Cortex of kidney (tissue), 1 donor: ENCODE measurements around the gene CTNND1.
"Not testable (repeated sequence)": the region's sequence is repeated elsewhere in the genome, so short reads cannot be mapped to it uniquely, and the experiment has no call there.

ENCODE experiments used
- DNase-seq: peaks from one replicate; lab custom pipeline; 2025; lab: John Stamatoyannopoulos, UW

Gene CTNND1

DNA sequence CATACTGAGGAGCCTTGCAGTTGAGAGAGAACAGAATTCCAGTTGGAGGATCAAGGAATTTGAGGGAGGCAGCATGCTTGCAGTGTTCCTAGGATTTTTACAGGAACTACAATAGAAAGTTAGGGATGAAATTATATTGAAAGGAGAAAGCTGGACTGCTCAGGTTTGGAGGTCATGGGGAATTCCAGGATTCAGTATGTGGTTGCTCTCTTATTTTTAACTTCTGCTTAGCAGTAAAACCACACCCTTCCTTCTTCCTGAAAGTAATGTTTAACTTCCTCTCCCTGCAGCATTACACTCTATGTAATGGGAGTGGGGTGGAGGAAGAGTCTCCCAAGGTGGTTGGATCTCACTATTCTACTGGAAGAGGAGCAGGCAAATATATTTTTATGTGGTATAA lies 31.3 kb downstream of the CTNND1 start:
- DNase-seq, result no peak

DNA sequence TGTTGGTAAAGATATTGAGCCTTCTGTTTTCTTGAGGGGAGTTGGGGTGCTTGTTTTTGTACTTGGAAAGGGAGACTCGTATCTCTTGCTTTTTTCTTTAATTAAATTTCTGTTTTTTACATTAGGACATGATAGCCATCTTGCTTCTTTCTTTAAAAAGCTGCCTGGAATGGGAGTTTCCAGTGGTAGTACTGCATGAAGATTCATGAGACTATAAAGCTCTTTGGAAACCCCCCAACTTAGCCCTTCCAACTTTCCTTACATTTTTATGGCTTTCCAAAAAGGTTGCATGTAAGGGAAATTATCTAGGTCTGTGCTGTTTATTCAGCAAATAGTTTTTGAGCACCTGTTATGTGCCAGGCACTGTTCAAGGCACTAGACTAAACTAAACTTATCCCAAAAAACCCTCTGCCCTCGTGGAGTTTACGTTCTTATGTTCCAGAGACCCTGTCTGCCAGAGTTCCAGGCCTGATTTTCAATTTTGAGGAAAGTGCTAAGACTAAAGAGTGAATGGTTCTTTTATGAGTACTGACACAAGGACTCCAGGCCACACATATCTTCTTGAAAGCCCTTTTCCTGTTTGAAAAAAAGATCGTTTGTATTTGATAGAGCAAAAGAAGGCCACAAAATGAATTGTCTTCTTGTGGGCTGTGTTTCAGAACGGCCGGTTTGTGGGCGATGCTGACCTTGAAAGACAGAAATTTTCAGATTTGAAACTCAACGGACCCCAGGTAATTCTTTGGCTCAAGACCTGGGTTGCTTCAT lies 31.9 kb downstream of the CTNND1 start:
- DNase-seq, result no peak

DNA sequence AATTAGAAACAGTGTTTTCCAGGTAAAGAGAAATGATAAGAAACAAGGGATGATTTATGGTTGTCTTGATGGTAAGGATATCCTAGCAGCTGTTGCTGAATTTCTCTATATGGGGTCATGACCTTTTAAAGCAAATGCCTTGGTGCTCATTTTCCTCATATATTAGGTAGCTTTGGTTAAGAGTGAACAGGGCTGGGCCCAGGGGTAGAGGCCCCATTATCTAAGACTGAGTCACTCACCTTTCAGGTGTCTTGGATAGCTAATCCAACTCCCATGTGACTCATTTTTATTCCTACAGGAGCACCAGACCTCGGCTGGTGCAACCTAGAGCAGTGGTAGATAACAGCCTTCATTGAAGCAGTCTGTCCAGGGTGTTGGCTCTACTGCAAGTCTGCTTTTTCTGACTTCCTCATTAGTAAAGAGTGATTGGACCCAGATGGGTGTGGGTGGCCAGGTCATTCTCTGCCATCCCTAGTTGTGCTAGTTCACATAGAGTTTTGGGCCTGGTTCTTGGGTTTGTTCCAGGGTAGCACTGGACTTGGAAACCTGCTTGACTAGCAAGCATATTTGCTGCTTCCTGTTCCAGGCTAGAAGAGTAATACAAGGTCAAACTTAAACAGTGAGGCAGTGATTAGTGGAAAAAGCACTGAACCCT lies 37.4 kb downstream of the CTNND1 start:
- DNase-seq, result no peak

DNA sequence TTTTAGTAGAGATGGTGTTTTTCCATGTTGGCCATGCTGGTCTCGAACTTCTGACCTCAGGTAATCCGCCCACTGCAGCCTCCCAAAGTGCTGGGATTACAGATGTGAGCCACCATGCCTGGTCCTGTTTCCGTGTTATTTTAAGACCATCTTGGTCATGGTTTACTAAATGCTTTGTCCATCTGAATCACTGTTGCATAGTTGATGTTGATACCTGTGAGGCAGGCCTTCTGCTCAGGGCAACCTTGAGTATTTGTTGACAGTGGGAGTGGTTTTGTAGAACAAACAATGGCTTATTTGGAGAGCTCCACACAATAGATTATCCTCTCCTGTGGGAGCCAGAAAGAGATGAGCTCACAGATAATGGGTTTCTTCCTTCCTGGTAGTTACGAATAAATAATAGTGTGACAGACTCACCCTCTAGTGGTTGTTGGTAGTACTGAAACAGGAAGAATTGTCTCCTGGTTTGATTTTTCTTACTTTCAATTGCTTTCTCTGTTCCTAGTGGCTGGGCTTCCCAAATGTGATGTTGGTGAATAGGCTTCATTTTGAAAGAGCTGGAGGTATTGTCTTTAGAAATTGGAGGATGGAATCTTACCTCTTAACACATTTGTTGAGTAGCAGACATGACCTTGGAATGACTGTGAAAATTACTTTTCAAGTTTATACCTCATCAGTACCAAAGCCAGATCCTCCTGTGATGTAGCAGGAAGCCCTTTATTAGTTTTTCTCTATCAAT lies 39.0 kb downstream of the CTNND1 start:
- DNase-seq, result no peak

DNA sequence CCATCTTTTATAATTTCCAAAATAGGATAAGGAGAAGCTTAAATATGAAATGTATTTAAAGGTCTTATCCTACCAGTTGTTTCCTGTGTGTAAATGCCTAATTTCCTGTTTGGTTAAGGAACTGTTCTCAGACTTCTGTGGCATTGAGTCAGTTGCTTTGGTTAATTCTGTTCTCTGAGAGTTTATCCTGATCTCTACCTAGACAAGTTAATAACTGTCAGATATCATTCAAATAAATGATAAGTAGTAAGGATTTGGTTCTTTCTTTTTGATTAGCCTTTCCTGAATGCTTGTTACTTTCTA lies 39.5 kb downstream of the CTNND1 start:
- no peak for DNase-seq

DNA sequence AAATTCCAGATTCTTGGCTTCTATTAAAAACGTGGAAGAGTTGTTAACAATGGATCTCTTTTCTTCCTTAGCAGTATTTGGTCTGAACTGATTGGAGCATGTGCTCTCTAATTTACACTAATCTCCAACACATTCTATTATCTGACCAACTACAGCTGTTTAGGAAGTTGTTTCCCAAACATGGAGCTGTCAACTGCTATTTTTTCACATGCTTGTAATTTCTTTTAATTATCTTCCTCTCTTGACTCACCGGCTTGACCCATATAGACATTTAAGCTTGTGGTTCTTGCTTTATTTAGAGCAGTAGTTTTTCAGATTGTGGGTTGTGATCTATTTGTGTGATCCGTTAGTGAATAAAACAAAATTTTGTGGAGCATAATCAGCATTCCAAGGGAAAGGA lies 40.8 kb downstream of the CTNND1 start:
- DNase-seq, result no peak

DNA sequence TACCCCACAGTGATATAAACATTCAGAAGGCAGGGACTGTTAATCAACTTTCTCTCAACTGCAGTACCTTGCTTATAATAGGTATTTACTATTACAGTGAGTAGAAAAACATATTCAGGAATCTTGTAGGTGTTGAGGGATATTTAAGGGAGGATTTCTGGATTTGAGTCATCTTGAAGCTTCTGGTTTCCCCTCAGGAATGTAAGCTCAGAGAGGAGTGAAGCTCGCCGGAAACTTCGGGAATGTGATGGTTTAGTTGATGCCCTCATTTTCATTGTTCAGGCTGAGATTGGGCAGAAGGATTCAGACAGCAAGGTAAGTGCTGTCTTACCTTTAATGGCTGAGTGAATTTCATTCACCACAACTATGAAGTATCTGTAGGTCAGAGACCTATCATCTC lies 42.9 kb downstream of the CTNND1 start:
- no peak for DNase-seq

DNA sequence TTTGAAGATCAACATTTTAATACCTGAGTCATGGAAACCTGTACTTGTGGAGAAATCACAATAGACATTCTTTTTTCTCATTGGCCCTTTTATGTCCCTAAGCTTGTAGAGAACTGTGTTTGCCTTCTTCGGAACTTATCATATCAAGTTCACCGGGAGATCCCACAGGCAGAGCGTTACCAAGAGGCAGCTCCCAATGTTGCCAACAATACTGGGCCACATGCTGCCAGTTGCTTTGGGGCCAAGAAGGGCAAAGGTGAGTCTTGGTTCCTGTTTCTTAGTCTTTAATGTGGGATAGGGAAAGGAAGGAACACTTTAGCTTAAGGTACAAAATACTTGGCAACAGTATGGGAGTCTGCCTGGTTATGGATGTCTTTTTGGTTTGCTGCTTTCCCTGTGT lies 44.2 kb downstream of the CTNND1 start:
- DNase-seq, result no peak

DNA sequence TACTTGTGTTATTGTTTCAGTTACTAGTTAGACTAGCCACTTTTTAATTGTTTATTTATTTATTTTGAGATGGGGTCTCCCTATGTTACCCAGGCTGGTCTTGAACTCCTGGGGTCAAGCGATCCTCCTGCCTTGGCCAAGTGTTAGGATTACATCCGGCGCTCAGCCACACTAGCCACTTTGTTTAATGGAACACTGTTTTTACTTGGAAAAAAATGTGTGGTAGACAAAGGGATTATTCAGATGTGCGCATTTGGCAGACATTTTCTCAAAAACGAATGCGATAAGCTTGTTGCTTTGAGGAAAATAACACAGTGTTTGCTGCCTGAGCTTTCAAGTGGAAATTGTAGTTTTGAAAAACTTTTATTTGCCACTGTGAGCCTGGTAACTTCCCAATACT lies 51.0 kb downstream of the CTNND1 start:
- DNase-seq, result no peak

DNA sequence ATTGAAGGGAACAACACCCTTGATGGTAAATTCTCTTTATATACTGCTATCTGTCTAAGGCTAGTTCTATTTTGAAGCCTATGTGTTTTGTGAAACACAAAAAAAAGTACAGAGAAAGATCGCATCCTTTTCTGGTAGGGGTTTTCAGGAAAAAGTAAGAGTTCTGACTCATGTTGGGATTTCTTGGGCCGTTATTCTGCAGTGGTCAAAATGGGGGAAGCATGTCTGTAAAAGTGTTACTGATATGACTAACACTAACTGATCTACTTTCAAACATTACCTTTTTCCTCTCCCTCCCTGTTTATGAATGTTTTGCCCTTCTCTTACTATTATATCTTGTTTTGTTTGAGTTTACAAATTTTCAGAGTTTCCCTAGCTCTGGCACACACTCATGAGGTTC lies 53.9 kb downstream of the CTNND1 start:
- no peak for DNase-seq

DNA sequence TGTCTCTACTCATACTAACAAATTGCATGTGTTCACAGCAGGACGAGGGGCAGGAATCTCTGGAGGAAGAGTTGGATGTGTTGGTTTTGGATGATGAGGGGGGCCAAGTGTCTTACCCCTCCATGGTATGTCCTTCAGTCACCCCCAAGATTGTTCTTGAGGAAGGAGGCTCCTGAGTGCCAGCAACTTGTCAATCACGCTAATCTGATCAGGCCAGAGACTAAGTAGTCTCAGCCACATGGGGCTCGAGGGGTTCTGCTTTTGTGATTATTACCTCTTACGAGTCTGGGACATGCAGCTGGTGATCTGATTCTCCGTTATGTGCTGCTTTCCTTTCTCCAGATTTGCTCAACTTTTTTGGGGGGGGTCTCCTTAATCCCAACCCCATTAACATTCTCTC lies 54.3 kb downstream of the CTNND1 start:
- DNase-seq, result no peak

DNA sequence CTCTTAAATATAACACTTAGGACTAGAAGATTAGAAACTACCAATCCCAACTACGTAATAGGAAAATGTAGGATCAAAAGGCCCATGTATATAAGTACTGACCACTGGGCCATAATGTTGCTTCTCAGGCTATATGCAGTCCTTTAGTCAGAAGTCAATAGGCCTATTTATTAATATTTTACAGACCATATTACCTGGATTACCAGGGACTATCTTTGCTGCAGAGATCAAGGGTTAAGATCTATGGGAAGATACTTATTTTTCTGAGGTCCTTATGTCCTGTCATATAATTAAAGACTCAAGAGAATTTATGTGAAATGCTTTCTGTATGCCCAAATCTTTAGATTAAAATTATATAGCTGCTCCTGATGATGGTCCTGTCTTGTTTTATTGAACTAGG lies 57.2 kb downstream of the CTNND1 start:
- no peak for DNase-seq

DNA sequence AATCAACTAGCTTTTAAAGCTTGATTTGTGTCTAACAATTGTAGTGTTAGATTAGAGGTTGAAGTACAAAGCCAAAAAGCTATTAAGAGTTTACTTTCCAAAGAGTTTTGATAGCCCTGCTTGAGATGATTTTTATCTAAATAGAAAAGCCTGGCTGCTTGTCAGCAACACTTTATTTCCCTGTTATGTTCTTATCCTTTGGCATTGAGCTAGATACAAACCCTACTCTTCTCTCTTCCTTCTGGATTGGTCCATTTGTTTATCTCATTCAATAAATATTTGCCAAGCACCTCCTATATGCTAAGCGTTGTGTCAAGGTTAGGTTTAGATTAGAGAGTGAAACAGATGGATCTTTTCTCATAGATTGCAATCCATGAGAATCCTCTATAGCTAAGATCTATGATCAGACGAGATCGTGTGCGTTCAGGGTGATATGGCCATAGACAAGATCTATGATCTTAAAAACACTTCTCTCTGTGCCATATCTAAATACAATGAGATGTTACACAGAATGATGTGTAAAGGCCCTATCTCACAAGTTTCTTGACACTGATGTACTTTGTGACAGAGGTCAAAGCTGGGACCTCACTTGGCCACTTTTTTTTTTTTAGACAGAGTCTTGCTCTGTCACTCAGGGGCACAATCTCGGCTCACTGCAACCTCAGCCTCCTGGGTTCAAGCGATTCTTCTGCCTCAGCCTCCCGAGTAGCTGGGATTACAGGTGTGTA lies 57.8 kb downstream of the CTNND1 start:
- DNase-seq, result no peak

DNA sequence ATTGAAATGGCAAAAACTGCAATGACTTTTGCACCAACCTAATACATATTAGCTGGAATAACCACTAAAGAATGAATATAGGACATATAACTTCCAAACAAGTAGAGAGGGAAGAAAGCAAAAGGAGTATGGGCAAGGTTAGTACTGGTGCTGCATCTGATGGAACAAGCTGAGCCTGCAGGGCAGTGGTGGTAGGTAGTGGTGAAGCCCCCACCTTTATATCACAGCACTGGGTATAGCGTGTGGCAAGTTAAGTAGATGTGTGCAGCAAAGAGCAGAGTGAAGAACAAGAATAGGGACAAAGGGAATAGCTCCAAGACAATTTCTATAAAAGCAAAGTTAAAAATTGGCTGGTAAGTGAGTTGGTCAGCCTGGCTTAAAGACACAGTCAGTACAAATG lies 62.3 kb downstream of the CTNND1 start:
- DNase-seq, result no peak

DNA sequence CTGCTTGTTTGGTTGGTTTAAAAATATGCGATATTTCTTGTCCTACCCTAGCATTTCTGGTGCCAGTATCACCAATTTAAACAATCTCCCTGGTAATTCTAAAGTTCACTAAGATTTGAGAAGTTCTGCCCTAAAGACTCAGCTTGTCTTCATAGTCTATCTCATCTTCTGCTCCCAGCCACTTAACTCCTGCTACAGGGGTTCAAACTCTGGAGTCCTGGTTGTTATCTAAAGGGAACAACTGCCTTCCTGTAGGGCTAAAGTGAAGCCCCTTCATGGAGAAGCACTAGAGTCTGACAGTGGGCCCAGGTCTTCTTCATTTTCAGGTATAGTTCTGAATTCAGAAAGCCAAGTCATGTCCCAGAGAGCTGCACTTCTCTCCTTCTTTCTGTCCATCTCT lies 73.2 kb downstream of the CTNND1 start:
- no peak for DNase-seq

DNA sequence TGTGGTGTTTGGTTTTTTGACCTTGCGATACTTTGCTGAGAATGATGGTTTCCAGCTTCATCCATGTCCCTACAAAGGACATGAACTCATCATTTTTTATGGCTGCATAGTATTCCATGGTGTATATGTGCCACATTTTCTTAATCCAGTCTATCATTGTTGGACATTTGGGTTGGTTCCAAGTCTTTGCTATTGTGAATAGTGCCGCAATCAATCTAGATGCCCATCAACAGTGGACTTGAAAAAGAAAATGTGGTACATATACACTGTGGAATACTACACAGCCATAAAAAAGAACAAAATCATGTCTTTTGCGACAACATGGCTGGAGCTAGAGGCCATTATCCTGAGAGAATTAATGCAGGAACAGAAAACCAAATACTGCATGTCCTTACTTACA lies 77.0 kb downstream of the CTNND1 start:
- not testable (repeated sequence) for DNase-seq

DNA sequence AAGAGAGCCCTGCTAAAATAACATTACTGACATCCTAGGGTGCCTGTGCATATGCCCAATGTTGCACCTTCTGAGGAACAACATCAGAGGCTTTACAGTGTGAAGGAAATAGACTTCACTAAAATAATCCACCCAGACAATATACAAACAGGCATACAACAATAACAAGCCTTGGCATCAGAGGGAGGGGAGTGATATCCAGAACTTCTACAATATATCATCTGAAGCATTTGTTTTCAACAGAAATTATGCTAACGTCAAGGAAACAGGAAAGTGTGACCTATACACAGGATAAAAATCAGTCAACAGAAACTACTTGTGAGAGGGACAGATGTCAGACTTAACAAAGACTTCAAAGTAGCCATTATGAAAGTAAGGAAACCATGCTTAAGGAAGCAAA lies 81.3 kb downstream of the CTNND1 start:
- no peak for DNase-seq

DNA sequence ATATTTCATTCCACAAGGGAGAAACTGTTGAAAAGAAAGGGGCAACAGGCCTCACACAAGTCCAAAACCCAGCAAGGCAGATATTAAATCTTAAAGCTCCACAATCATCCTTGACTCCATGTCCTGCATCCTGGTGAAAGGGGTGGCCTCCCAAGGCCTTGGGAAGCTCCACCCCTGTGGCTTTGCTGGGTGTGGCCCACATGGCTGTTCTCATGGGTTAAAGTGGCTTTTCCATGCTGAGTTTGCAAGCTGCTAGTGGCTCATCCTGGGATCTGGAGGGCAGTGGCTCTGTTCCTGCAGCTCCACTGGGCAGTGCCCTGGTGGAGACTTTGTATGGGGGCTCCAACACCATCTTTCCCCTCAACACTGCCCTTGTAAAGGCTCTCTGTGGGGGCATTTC lies 106.4 kb downstream of the CTNND1 start:
- no peak for DNase-seq

DNA sequence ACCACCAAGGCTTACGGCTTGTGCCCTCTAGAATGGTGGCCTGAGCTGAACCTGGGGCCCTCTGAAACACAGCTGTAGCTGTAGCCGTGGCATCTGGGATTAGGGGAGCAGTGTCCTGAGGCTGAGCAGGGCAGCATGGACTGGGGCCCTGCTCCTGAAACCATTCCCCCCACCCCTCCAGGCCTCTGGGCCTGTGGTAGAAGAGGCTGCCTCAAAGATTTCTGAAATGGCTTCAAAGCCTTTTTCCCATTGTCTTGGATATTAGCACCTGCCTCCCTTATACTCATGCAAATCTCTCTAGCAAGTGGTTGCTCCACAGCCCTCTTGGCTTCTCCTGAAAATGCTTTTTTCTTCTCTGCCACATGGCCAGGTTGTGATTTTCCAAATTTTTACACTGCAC lies 106.9 kb downstream of the CTNND1 start:
- no peak for DNase-seq
